NK-92 treated with Interleukin-12 subunit alpha and Interleukin-12 subunit beta, amount 100 ng/mL, for 24 hours (cell line): ENCODE data around the gene NINJ1.
"Not testable (repeated sequence)": the region's sequence is repeated elsewhere in the genome, so short reads cannot be mapped to it uniquely, and the experiment has no call there.

Source experiments
- DNase-seq: peaks from one replicate; lab custom pipeline; 2025; lab: John Stamatoyannopoulos, UW

The NINJ1 gene

DNA sequence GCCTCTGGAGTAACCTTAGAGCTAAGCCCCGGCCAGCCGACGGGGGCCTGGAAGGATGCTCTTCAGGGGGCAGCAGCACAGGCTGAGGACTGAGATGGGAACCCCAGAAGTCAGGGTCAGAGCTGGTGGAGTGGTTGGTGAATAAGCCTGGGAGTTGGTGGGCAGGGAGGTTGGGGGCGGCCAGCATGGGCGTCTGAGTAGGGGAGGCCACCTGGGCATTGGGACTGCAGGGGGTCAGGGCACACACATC, 14.4 kb downstream of the NINJ1 start:
- no peak for DNase-seq

GRCh38 chr9:93118863-93119702, 15.0 kb downstream of the NINJ1 start:
- DNase-seq: no peak

GRCh38 chr9:93117924-93118862, 15.9 kb downstream of the NINJ1 start:
- no peak for DNase-seq

GRCh38 chr9:93117521-93117920, 16.5 kb downstream of the NINJ1 start:
- not testable (repeated sequence) for DNase-seq

- DNase-seq: no peak
These were observed 17.7 kb downstream of the NINJ1 start for GRCh38 chr9:93116072-93116961.

GRCh38 chr9:93115486-93116071, 18.5 kb downstream of the NINJ1 start:
- DNase-seq: no peak

- DNase-seq: no peak
These were observed 19.1 kb downstream of the NINJ1 start for GRCh38 chr9:93114984-93115335.

- no peak for DNase-seq
These were observed 19.7 kb downstream of the NINJ1 start for GRCh38 chr9:93114169-93114983.

- no peak for DNase-seq
These were observed 21.1 kb downstream of the NINJ1 start for GRCh38 chr9:93112864-93113389.

- no peak for DNase-seq
These were observed 21.8 kb downstream of the NINJ1 start for GRCh38 chr9:93112116-93112863.

GRCh38 chr9:93111371-93112115, 22.5 kb downstream of the NINJ1 start:
- DNase-seq: no peak

- DNase-seq: no peak
These were observed 23.1 kb downstream of the NINJ1 start for GRCh38 chr9:93111001-93111370.

- DNase-seq: no peak
These were observed 23.7 kb downstream of the NINJ1 start for GRCh38 chr9:93110311-93110855.

DNA sequence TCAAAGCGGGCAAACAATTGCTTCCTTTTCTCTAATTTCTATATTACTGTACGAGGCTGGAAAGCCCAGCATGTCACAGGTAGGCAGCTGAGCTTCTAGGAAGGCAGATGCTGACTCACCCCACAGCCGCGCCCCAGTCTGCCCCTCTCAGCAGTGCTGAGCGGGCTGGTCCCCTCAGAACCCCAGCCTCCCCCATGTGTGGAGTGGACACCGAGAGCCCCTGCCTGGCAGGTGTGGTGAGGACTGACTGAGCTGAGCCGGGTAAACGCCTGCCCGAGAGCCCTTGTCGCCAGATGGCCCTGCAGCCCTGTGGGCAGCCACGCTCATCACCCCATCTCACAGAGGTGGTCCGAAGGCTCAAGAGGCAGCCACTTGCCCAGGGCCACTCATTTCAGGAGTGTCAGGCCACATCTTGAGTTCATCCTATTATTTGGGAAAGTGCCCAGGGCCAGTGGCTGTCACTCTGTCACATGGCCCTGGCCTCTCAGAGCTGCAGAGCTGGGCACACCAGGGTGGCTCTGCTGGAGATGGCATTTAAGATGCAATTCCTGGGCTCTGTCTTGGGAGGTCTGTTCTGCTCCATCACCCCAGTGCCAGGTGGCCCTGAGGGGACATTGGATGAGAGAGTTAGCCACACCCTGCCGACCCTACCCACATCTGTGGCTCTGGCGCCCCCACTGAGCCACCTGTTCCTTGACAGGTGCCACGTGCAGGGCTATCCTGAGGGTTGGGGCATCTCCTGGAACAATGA, 25.6 kb downstream of the NINJ1 start:
- no peak for DNase-seq

GRCh38 chr9:93107825-93108161, 26.3 kb downstream of the NINJ1 start:
- DNase-seq: no peak

DNA sequence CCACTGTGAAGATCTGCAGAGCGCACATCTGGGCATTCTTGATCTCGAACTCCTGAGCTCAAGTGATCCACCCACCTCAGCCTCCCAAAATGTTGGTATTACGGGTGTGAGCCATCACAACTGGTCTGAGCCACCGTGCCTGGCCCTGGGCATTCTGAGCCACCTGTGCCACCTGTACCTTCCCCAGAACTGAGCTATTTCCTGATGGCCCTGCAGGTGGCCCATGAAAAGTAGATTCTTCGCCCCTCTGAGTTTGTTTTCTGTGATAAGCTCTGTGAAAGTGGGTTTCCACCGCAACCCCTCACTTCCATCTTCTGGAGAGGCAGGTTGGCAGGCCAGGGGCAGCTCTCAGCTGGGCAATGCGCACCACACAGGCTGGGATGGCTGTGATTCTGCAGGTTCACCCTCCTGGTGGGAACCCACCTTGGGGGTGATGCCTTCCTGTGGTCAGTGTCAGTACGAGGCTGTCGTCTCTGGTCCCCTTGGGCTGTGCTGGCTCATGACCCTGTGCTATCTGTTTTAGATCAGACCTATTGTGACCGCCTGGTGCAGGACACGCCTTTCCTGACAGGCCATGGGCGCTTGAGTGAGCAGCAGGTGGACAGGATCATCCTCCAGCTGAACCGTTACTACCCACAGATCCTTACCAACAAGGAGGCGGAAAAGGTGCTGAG, 26.8 kb downstream of the NINJ1 start:
- no peak for DNase-seq

GRCh38 chr9:93105620-93106019, 28.4 kb downstream of the NINJ1 start:
- DNase-seq: no peak

GRCh38 chr9:93101086-93101485, 33.0 kb downstream of the NINJ1 start:
- DNase-seq: not testable (repeated sequence)
